Measurements from ENCODE around the gene TIE1.
A peak's percentile ranks its signal among the peaks of the same experiment; 100 is the strongest.

DNA sequence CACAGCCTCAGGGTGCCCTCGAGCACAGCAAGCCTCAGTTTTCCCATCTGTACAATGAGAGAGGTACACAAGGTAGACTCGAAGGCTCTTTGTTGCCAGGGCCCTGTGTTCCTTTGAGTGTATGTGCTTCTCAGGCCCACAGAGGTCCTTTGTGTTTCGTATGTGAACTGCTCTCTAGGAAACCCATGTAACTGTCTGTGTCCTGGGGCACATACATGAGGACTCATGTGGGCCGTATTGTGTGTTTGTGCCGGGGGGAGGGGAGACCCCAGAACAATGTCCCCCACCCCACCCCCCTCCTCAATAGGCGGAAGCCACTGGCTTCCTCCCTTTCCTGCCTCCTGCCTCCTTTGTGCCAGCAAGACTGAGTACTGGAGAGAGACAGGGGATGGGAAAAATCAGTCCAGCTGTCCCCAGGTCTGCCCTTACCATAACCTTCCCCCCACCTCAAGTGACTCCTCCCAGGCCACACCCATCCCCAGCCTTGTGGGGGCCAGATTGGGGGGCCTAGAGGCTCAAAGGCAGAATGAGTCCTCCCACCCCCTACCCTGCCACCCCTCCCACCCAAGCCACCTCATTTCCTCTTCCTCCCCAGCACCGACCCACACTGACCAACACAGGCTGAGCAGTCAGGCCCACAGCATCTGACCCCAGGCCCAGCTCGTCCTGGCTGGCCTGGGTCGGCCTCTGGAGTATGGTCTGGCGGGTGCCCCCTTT is at the start of gene TIE1:
- TF ChIP-seq, protein P1, sequence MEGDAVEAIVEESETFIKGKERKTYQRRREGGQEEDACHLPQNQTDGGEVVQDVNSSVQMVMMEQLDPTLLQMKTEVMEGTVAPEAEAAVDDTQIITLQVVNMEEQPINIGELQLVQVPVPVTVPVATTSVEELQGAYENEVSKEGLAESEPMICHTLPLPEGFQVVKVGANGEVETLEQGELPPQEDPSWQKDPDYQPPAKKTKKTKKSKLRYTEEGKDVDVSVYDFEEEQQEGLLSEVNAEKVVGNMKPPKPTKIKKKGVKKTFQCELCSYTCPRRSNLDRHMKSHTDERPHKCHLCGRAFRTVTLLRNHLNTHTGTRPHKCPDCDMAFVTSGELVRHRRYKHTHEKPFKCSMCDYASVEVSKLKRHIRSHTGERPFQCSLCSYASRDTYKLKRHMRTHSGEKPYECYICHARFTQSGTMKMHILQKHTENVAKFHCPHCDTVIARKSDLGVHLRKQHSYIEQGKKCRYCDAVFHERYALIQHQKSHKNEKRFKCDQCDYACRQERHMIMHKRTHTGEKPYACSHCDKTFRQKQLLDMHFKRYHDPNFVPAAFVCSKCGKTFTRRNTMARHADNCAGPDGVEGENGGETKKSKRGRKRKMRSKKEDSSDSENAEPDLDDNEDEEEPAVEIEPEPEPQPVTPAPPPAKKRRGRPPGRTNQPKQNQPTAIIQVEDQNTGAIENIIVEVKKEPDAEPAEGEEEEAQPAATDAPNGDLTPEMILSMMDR (IDR thresholded peaks at IDR 0.05): no peak
- TF ChIP-seq POLR2A (IDR thresholded peaks at IDR 0.05): peak in 1 of 2 donors; percentile 41

All from uterus (tissue), 2 donors.